Upper lobe of left lung (tissue), 6 donors: ENCODE measurements around the gene RUNX1. TPM values are rescaled to one million over a fixed set of nuclear protein-coding genes. Genes with fewer than 3 reads are reported as not detected.

Experiments
- ATAC-seq, 2 donors: fragments of 200-7000 bp; cut with Tn5 transposase; one replicate each; pipeline ENCODE4 v1.9.1; 2022; ENCODE audit warnings: mild to moderate bottlenecking in 2 of 2, moderate library complexity in 2 of 2; ENCODE audit not compliant: low FRiP score in 2 of 2
- DNase-seq, 2 donors: peaks; one replicate each; pipeline ENCODE4 v3.0.0-alpha.2; 2019 to 2020
- H3K27ac ChIP-seq, 4 donors: fragments of 200-600 bp; sonication (generic); one replicate each; pipeline ENCODE4 v1.5.1; 2016 to 2019
- H3K27me3 ChIP-seq, 4 donors: fragments of 200-600 bp; sonication (generic); one replicate each; pipeline ENCODE4 v1.5.1; 2017 to 2019
- H3K36me3 ChIP-seq, 4 donors: fragments of 200-600 bp; sonication (generic); one replicate each; pipeline ENCODE4 v1.5.1; 2016 to 2019
- H3K4me1 ChIP-seq, 4 donors: fragments of 200-600 bp; sonication (generic); one replicate each; pipeline ENCODE4 v1.5.1; 2018 to 2019
- H3K4me3 ChIP-seq, 4 donors: fragments of 200-600 bp; sonication (generic); one replicate each; pipeline ENCODE4 v1.5.1; 2017 to 2019; ENCODE audit warnings: mild to moderate bottlenecking in 2 of 4, moderate library complexity in 1 of 4
- H3K9me3 ChIP-seq, 4 donors: fragments of 200-600 bp; sonication (generic); one replicate each; pipeline ENCODE4 v1.5.1; 2018 to 2019
- CTCF ChIP-seq, 6 experiments: fragments of 450-650 bp in 4 of 6; fragments of 200-600 bp in 2 of 6; sonication (generic) in 2 of 6; IDR thresholded peaks; one replicate each; pipeline ENCODE4 v1.5.1; 2016 to 2019; ENCODE audit warnings: antibody characterized with exemption in 6 of 6
- EP300 ChIP-seq, 4 donors: sonication (generic); formaldehyde crosslinking; IDR thresholded peaks; one replicate each; pipeline ENCODE4 v1.5.1; 2017; ENCODE audit warnings: antibody characterized with exemption in 4 of 4, control low read depth in 2 of 4
- POLR2A ChIP-seq, 4 donors: fragments of 450-650 bp; IDR thresholded peaks; one replicate each; pipeline ENCODE4 v1.5.1; 2016 to 2017; ENCODE audit warnings: antibody characterized with exemption in 4 of 4, mild to moderate bottlenecking in 2 of 4
- POLR2AphosphoS5 ChIP-seq, 2 donors: sonication (generic); formaldehyde crosslinking; IDR thresholded peaks; one replicate each; pipeline ENCODE4 v1.5.1; 2017; ENCODE audit warnings: antibody characterized with exemption in 2 of 2
- WGBS, 2 donors: methylation state at CpG; one replicate each; pipeline ENCODE4 v1.1.5; 2017 to 2018; 5-methylcytosine and 5-hydroxymethylcytosine counted together
- total RNA-seq, 6 donors: library from RNA; depleted of rRNA in 4 of 6; stranded (reverse); fragments of >200 nt in 4 of 6; gene quantifications; one replicate each; pipeline versions ENCODE4 v1.1.0 to v1.2.1, GENCODE V29; 2016 to 2021
- donor health status: DM: no; HTN: no; CAD: no; lungs with moderate emphysema.
- donor health status: DM: no; HTN: yes; CAD: no; lungs with severe emphysema.

The RUNX1 gene
- total RNA-seq, 6 donors from 2014 or later: 62.2 to 252 (median 98.2) TPM

DNA sequence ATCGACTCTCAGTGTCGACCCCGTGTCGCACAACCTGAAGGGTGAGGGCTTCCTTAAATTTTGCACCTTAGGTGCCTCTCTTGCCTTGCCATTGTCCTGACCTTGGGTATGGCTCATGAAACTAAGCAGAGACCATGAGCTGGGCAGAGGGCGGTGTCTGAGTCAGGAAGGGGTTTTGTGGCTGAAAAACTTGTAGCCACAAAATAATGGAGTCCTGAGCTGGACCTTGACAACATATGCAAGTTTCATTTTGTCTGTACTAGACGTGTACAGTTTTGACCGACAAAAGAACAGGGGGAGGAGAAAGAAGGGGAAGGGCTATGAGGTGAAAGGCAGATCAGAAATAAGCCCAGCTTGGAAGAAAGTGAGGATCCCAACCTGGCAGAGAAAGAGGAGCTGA is 8.3 kb upstream of the RUNX1 start:
- Histone ChIP-seq H3K27me3 (no peaks in the 10 kb centered on the region), H3K4me3 (no peak overlapping the region), H3K27ac (no peak overlapping the region), H3K4me1 (no peaks in the 10 kb centered on the region), H3K9me3 (no peaks in the 10 kb centered on the region), H3K36me3 (no peaks in the 10 kb centered on the region)
- no peak for ATAC-seq
- TF ChIP-seq EP300 (IDR thresholded peaks at IDR 0.05) (no peak), POLR2A (IDR thresholded peaks at IDR 0.05) (no peak), POLR2AphosphoS5 (IDR thresholded peaks at IDR 0.05) (no peak), CTCF (IDR thresholded peaks at IDR 0.05) (no peak)
- no peak for DNase-seq
- WGBS, 2 donors: 82 to 87% methylated on average over 7 of the region's 7 CpGs

DNA sequence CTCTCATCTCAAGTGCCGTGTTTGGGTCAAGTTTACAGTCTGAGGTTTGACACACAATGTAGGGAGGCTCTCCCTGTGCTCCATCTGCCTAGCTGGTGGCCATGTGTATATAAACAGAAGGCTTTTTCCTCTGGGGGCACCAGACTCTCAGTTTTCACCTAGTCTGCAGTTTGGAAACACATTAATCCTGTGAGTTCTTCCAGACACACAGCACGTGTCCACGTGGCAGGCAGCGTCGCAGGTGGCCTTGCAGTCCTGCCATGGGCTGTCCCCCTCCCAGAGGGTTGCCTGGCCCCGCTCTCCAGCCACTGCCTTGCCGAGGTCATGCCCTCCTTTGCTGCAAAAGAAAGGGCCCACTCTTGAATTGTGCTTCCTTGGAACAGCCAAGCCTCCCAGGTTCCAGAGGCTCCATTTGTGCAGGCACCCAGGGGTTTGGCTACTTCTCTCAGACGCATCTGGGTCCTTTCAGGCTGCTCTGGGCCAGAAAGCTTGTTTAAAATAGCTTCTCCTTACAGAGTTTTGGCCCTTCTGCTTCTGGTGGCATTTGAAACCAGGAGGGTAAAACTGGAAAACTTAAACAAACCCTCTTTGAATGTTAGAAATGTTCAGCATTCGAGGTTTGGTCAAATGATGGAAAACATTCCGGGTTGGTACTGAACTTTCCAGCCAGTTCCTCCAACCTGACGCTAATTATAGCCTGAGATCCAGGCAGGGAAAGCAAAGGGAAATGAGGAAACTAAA is 4.4 kb upstream of the RUNX1 start:
- ATAC-seq (no peak), DNase-seq (peak in 1 of 2 donors; percentile 36)
- 85% methylated on average over 6 to 11 of the region's 11 CpGs for WGBS, 2 donors
- TF ChIP-seq EP300 (IDR thresholded peaks at IDR 0.05): no peak
- no peak for TF ChIP-seq POLR2A (IDR thresholded peaks at IDR 0.05)
- TF ChIP-seq POLR2AphosphoS5 (IDR thresholded peaks at IDR 0.05): no peak
- TF ChIP-seq CTCF (IDR thresholded peaks at IDR 0.05): no peak
- H3K27ac ChIP-seq: no peak overlapping the region
- H3K4me3 ChIP-seq: no peak overlapping the region
- no peaks in the 10 kb centered on the region for H3K9me3 ChIP-seq
- H3K27me3 ChIP-seq: no peaks in the 10 kb centered on the region
- peaks cover 16 to 24% (median 20%) of the 10 kb centered on the region in 4 donors for H3K4me1 ChIP-seq
- no peaks in the 10 kb centered on the region for H3K36me3 ChIP-seq

GRCh38 chr21:35052801-35053200 is 3.7 kb upstream of the RUNX1 start:
- Histone ChIP-seq H3K36me3 (no peaks in the 10 kb centered on the region), H3K9me3 (no peaks in the 10 kb centered on the region), H3K27ac (no peak overlapping the region), H3K27me3 (no peaks in the 10 kb centered on the region), H3K4me1 (peaks cover 20 to 28% (median 26%) of the 10 kb centered on the region in 4 donors), H3K4me3 (no peak overlapping the region)
- WGBS, 2 donors: 75 to 79% methylated on average over 3 of the region's 3 CpGs
- TF ChIP-seq POLR2A (IDR thresholded peaks at IDR 0.05) (no peak), POLR2AphosphoS5 (IDR thresholded peaks at IDR 0.05) (no peak), EP300 (IDR thresholded peaks at IDR 0.05) (no peak), CTCF (IDR thresholded peaks at IDR 0.05) (no peak)
- ATAC-seq (no peak), DNase-seq (no peak)

- Histone ChIP-seq H3K4me3 (no peak overlapping the region), H3K4me1 (peaks cover 28 to 39% (median 33%) of the 10 kb centered on the region in 4 donors), H3K36me3 (no peaks in the 10 kb centered on the region), H3K9me3 (no peaks in the 10 kb centered on the region), H3K27me3 (no peaks in the 10 kb centered on the region), H3K27ac (peak overlapping the region; percentile 44 to 86 (median 68))
- TF ChIP-seq CTCF (IDR thresholded peaks at IDR 0.05) (peak; percentile 44 to 77 (median 68)), POLR2A (IDR thresholded peaks at IDR 0.05) (peak in 1 of 4 donors; percentile 43), EP300 (IDR thresholded peaks at IDR 0.05) (peak in 1 of 4 donors; percentile 30), POLR2AphosphoS5 (IDR thresholded peaks at IDR 0.05) (peak; percentile 74 to 90)
- ATAC-seq (peak; percentile 86 to 89), DNase-seq (peak; percentile 88 to 96)
- WGBS, 2 donors: 9 to 16% methylated on average over 3 to 11 of the region's 12 CpGs
Observed at GRCh38 chr21:35051287-35051818, 2.3 kb upstream of the RUNX1 start.
